HAP-1 (cell line): ENCODE data around the gene FHOD3.
"Not testable (repeated sequence)": the region's sequence is repeated elsewhere in the genome, so short reads cannot be mapped to it uniquely, and the experiment has no call there.

Experiments used
- DNase-seq, 2 experiments: peaks; one replicate each; pipeline ENCODE4 v3.0.0-alpha.2; 2016 to 2020; ENCODE audit warnings: low spot score in 2 of 2
- H3K27me3 ChIP-seq: fragments of 250-450 bp; sonication (Bioruptor Pico); 2 replicates; pipeline ENCODE4 v1.5.1; 2020; ENCODE audit warnings: low read depth, mild to moderate bottlenecking, moderate library complexity
- H3K36me3 ChIP-seq: fragments of 250-450 bp; sonication (Bioruptor Pico); replicated peaks from 2 replicates; pipeline ENCODE4 v1.5.1; 2020; ENCODE audit warnings: mild to moderate bottlenecking
- H3K4me1 ChIP-seq: fragments of 250-450 bp; sonication (Bioruptor Pico); 2 replicates; pipeline ENCODE4 v1.5.1; 2020; ENCODE audit warnings: mild to moderate bottlenecking
- H3K4me3 ChIP-seq: fragments of 250-450 bp; sonication (Bioruptor Pico); 2 replicates; pipeline ENCODE4 v1.5.1; 2020; ENCODE audit warnings: mild to moderate bottlenecking, moderate library complexity
- H3K9me3 ChIP-seq: fragments of 250-450 bp; sonication (Bioruptor Pico); 2 replicates; pipeline ENCODE4 v1.5.1; 2020; ENCODE audit warnings: mild to moderate bottlenecking, moderate library complexity
- in situ Hi-C: fragments of 300-500 bp; cut with MboI; formaldehyde crosslinking; loops from 3 replicates; pipeline ENCODE4 v1.14.3; 2020; ENCODE audit warnings: low sequenced_read_pairs, inconsistent platforms, mixed read lengths

Gene FHOD3

GRCh38 chr18:36719630-36720029 lies 422.1 kb downstream of the FHOD3 start:
- Histone ChIP-seq H3K27me3 (no peaks in the 10 kb centered on the region), H3K36me3 (no peaks in the 10 kb centered on the region), H3K9me3 (no peaks in the 10 kb centered on the region), H3K4me1 (no peaks in the 10 kb centered on the region), H3K4me3 (no peak overlapping the region)
- in situ Hi-C loops, result no loop called here
- no peak for DNase-seq

- H3K27me3 ChIP-seq, DNase-seq, H3K36me3 ChIP-seq, H3K4me1 ChIP-seq, in situ Hi-C loops, H3K4me3 ChIP-seq, H3K9me3 ChIP-seq: not testable (repeated sequence)
These were observed 423.8 kb downstream of the FHOD3 start for GRCh38 chr18:36721351-36721750.

DNA sequence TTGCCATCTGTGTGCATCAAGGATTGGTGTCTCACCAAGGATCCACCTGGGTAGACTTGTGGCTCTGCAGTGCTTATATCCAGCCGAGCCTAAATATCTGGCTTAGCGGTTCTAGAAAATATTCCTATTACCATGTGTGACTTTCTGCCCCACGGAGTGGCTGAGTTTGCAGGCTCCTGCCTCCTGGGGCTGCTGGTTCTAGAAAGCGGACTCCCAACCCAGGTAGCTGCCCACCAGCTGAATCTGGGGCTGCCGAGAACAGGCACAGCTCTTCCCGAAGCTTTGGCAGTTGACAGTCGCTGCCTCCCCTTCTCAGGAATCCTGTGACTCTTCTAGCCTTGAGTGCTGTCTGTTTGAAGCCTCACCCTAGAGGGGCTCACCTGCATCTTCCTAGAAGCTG lies 426.7 kb downstream of the FHOD3 start:
- no peaks in the 10 kb centered on the region for H3K4me1 ChIP-seq
- no peak for DNase-seq
- no peaks in the 10 kb centered on the region for H3K27me3 ChIP-seq
- no peaks in the 10 kb centered on the region for H3K36me3 ChIP-seq
- H3K4me3 ChIP-seq, result no peak overlapping the region
- H3K9me3 ChIP-seq, result no peaks in the 10 kb centered on the region
- in situ Hi-C loops, result no loop called here

- Histone ChIP-seq H3K36me3 (no peaks in the 10 kb centered on the region), H3K4me3 (no peak overlapping the region), H3K4me1 (no peaks in the 10 kb centered on the region), H3K9me3 (no peaks in the 10 kb centered on the region), H3K27me3 (no peaks in the 10 kb centered on the region)
- in situ Hi-C loops, result no loop called here
- DNase-seq, result no peak
These were observed 427.1 kb downstream of the FHOD3 start for GRCh38 chr18:36724591-36725001.

- Histone ChIP-seq H3K4me1 (peaks cover 8% of the 10 kb centered on the region), H3K9me3 (no peaks in the 10 kb centered on the region), H3K4me3 (no peak overlapping the region), H3K36me3 (no peaks in the 10 kb centered on the region; the same call in 1 of the 2 replicates), H3K27me3 (no peaks in the 10 kb centered on the region)
- no peak for DNase-seq
- in situ Hi-C loops, result no loop called here
These were observed 430.8 kb downstream of the FHOD3 start for GRCh38 chr18:36728345-36728744.

DNA sequence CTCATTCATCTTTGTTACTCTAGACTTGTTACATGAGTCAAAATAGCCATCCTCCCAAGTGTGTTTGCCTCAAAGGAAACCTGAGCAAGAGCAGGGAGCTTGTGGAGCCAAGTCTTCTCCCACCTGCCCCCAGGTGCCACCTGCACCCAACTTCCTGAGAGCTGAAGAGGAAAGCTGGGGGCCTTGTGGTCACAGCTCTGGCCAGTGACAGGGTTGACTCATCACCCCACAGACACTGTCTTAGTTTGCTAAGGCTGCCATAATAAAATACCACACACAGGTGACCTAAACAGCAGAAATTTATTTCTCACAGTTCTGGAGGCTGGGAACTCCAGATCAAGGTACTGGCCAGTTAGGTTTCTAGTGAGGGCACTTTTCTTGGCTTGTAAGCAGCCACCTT lies 431.7 kb downstream of the FHOD3 start:
- Histone ChIP-seq H3K9me3 (no peaks in the 10 kb centered on the region), H3K27me3 (no peaks in the 10 kb centered on the region), H3K4me1 (peaks cover 8% of the 10 kb centered on the region), H3K4me3 (no peak overlapping the region), H3K36me3 (no peaks in the 10 kb centered on the region; the same call in 1 of the 2 replicates)
- no peak for DNase-seq
- in situ Hi-C loops, result no loop called here

- H3K9me3 ChIP-seq, result no peaks in the 10 kb centered on the region
- no peak overlapping the region for H3K4me3 ChIP-seq
- no peaks in the 10 kb centered on the region; the same call in 1 of the 2 replicates for H3K36me3 ChIP-seq
- H3K27me3 ChIP-seq, result no peaks in the 10 kb centered on the region
- in situ Hi-C loops, result no loop called here
- H3K4me1 ChIP-seq, result peaks cover 8% of the 10 kb centered on the region
- no peak for DNase-seq
These were observed 434.8 kb downstream of the FHOD3 start for GRCh38 chr18:36732264-36732663.

- H3K4me3 ChIP-seq, result no peak overlapping the region
- H3K9me3 ChIP-seq, result no peaks in the 10 kb centered on the region
- DNase-seq, result peak; percentile 17 to 21
- in situ Hi-C loops, result no loop called here
- no peaks in the 10 kb centered on the region for H3K27me3 ChIP-seq
- H3K4me1 ChIP-seq, result peaks cover 8% of the 10 kb centered on the region
- H3K36me3 ChIP-seq, result no peaks in the 10 kb centered on the region; the same call in 1 of the 2 replicates
These were observed 435.6 kb downstream of the FHOD3 start for GRCh38 chr18:36733150-36733549.

- DNase-seq, result no peak
- no peaks in the 10 kb centered on the region for H3K27me3 ChIP-seq
- in situ Hi-C loops, result no loop called here
- peaks cover 8% of the 10 kb centered on the region for H3K4me1 ChIP-seq
- no peaks in the 10 kb centered on the region; the same call in 1 of the 2 replicates for H3K36me3 ChIP-seq
- H3K9me3 ChIP-seq, result no peaks in the 10 kb centered on the region
- no peak overlapping the region for H3K4me3 ChIP-seq
These were observed 437.1 kb downstream of the FHOD3 start for GRCh38 chr18:36734596-36734995.

DNA sequence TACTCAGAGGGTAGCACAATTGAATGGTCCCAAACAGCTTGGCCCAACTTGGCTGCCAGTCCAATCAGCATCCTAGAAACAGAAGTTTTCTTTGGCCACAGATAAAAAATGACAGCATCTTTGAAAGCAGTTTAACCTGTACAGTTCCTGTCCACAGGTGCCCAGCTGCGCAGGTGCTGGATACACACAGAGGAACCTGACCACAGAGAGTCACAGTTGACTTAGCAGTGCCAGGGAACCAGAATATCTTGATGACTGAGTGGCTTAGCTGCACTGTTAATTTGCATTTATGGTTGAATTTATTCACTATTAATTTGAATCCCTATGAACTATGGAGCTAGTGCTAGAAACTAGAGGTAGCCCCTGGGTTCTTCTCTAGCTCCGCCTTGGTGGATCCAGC lies 437.6 kb downstream of the FHOD3 start:
- no peak for DNase-seq
- H3K36me3 ChIP-seq, result no peaks in the 10 kb centered on the region; the same call in 1 of the 2 replicates
- no peak overlapping the region for H3K4me3 ChIP-seq
- H3K9me3 ChIP-seq, result no peaks in the 10 kb centered on the region
- in situ Hi-C loops, result no loop called here
- peaks cover 8% of the 10 kb centered on the region for H3K4me1 ChIP-seq
- no peaks in the 10 kb centered on the region for H3K27me3 ChIP-seq

DNA sequence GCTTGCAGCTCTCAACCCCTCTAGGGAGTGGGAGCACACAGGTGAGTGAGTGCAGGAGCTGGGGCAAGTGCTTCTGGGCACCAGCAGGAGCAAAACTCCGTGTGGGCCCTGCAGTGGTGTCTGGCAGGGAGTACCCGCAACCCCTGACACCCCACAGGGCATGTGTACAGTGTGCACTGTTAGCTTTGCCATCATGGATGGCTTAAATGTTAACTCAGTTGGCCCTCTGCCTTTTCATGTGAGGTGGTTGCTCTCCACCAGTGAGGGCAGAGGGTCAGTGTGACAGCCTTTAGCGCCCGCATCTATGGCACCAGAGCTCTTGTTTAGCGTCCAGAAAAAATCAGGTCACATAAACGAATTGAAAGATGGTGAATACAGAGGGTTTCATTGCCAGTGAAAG lies 438.6 kb downstream of the FHOD3 start:
- no peak for DNase-seq
- Histone ChIP-seq H3K27me3 (no peaks in the 10 kb centered on the region), H3K4me3 (no peak overlapping the region), H3K9me3 (no peaks in the 10 kb centered on the region), H3K4me1 (peaks cover 8% of the 10 kb centered on the region), H3K36me3 (no peaks in the 10 kb centered on the region; the same call in 1 of the 2 replicates)
- in situ Hi-C loops, result no loop called here

- H3K27me3 ChIP-seq, result no peaks in the 10 kb centered on the region
- H3K36me3 ChIP-seq, result no peaks in the 10 kb centered on the region; the same call in 1 of the 2 replicates
- peaks cover 7% of the 10 kb centered on the region for H3K4me1 ChIP-seq
- in situ Hi-C loops, result no loop called here
- no peak overlapping the region for H3K4me3 ChIP-seq
- DNase-seq, result no peak
- H3K9me3 ChIP-seq, result no peaks in the 10 kb centered on the region
These were observed 439.8 kb downstream of the FHOD3 start for GRCh38 chr18:36737316-36737715.

- no peak for DNase-seq
- Histone ChIP-seq H3K36me3 (no peaks in the 10 kb centered on the region), H3K4me3 (no peak overlapping the region), H3K9me3 (no peaks in the 10 kb centered on the region), H3K27me3 (no peaks in the 10 kb centered on the region), H3K4me1 (no peaks in the 10 kb centered on the region)
- in situ Hi-C loops, result no loop called here
These were observed 446.9 kb downstream of the FHOD3 start for GRCh38 chr18:36744261-36744876.

GRCh38 chr18:36745219-36745975 lies 447.9 kb downstream of the FHOD3 start:
- H3K4me1 ChIP-seq, result no peaks in the 10 kb centered on the region
- no peaks in the 10 kb centered on the region for H3K36me3 ChIP-seq
- in situ Hi-C loops, result no loop called here
- no peak overlapping the region for H3K4me3 ChIP-seq
- H3K27me3 ChIP-seq, result no peaks in the 10 kb centered on the region
- no peaks in the 10 kb centered on the region for H3K9me3 ChIP-seq
- DNase-seq, result no peak
